Measurements from ENCODE around the gene APEX1. TPM values are rescaled to one million over a fixed set of nuclear protein-coding genes. Genes with fewer than 3 reads are reported as not detected.

APEX1 gene
- total RNA-seq, 4 donors from 2014 or later: 108 to 120 (median 111) TPM

Small RNAs within 50 kb of the gene (small RNA-seq; reads per million reads assigned to genes)
- 0.12 to 0.84 (median 0.54) reads per million in 4 donors for gene RNA5SP382

Other genes with a start within 250 kb of the APEX1 start
- not detected for gene OR11H6, start 231.5 kb upstream of the APEX1 start, total RNA-seq
- not detected for gene OR11H7, start 226.2 kb upstream of the APEX1 start, total RNA-seq
- not detected for gene OR11H4, start 215.9 kb upstream of the APEX1 start, total RNA-seq
- gene TTC5, start 149.3 kb upstream of the APEX1 start, total RNA-seq: 10 to 100 TPM in 2 of 4 donors, 1 to 10 TPM in 2; 5.6 to 14.9 (median 9.7) TPM
- gene CCNB1IP1, start 121.9 kb upstream of the APEX1 start, total RNA-seq: 10 to 100 TPM; 11.9 to 38.3 (median 23.9) TPM
- 10 to 100 TPM in 2 of 4 donors, 1 to 10 TPM in 2; 4.4 to 96.5 (median 9.1) TPM for gene PARP2, start 111.6 kb upstream of the APEX1 start, total RNA-seq
- gene TEP1, start 41.7 kb upstream of the APEX1 start, total RNA-seq: 100 to 1,000 TPM in 1 of 4 donors, 10 to 100 TPM in 3; 72.2 to 216 (median 79.9) TPM
- gene KLHL33, start 19.1 kb upstream of the APEX1 start, total RNA-seq: under 1 TPM in 2 of 4 donors, not detected in 2; 0.16 to 0.27 TPM
- gene OSGEP, start 414 bp upstream of the APEX1 start, total RNA-seq: 100 to 1,000 TPM in 1 of 4 donors, 10 to 100 TPM in 3; 26.7 to 146 (median 64.7) TPM
- 10 to 100 TPM; 18.7 to 49.4 (median 31.1) TPM for gene PIP4P1, start 6.2 kb downstream of the APEX1 start, total RNA-seq
- 10 to 100 TPM; 18.9 to 62.1 (median 32.7) TPM for gene PNP, start 14.2 kb downstream of the APEX1 start, total RNA-seq
- not detected for gene RNASE10, start 50.3 kb downstream of the APEX1 start, total RNA-seq
- gene RNASE9, start 105.8 kb downstream of the APEX1 start, total RNA-seq: not detected
- gene RNASE11, start 132.8 kb downstream of the APEX1 start, total RNA-seq: not detected
- gene RNASE12, start 136.2 kb downstream of the APEX1 start, total RNA-seq: not detected
- gene OR6S1, start 186.5 kb downstream of the APEX1 start, total RNA-seq: not detected
- 10 to 100 TPM; 24.7 to 78.9 (median 76.5) TPM for gene RNASE4, start 229.3 kb downstream of the APEX1 start, total RNA-seq
- gene ANG, start 233.5 kb downstream of the APEX1 start, total RNA-seq: 10 to 100 TPM; 10.5 to 37.1 (median 25.7) TPM